HepG2 (cell line): ENCODE data around the gene DNMT3B. TPM values are rescaled to one million over a fixed set of nuclear protein-coding genes. Genes with fewer than 3 reads are reported as not detected.

Experiments used
- ATAC-seq: fragments of 200-7000 bp; cut with Tn5 transposase; 3 replicates; pipeline ENCODE4 v1.9.1; 2020; ENCODE audit warnings: mild to moderate bottlenecking, moderate library complexity
- BruUV-seq: library from RNA; stranded (reverse); fragments of 400-500 nt; replicated peaks from 2 replicates; lab custom pipeline; 2021; lab: Mats Ljungman, UMichigan
- CTCF ChIA-PET: fragments of 300-600 bp; formaldehyde crosslinking; extraction: SDS; loops from one replicate; lab custom pipeline; 2021; ENCODE audit warnings: low total read pairs, inconsistent platforms, low intra/inter-chr PET ratio; lab: Yijun Ruan, JAX
- POLR2A ChIA-PET: fragments of 350-600 bp; sonication (Branson Sonifier 250); formaldehyde crosslinking; loops from one replicate; lab custom pipeline; 2020; ENCODE audit warnings: antibody characterized with exemption, inconsistent platforms; lab: Yijun Ruan, JAX
- DNase-seq: peaks from one replicate; pipeline ENCODE4 v3.0.0-alpha.2; 2015; ENCODE audit warnings: low spot score
- FAIRE-seq: peaks from 3 replicates; lab custom pipeline; 2011; peaks lifted over from hg19 to GRCh38; lab: Jason Lieb, UNC
- H2AFZ ChIP-seq: one replicate; pipeline ENCODE4 v1.6.1; 2011; ENCODE audit warnings: low read length, inconsistent platforms
- H3K27ac ChIP-seq: fragments of 300-600 bp; 3 replicates; pipeline ENCODE4 v1.8.0; 2011; ENCODE audit warnings: mixed run types, mild to moderate bottlenecking, mixed read lengths, low read length, inconsistent platforms; ENCODE audit not compliant: insufficient read depth; ENCODE audit errors: extremely low read length
- H3K27me3 ChIP-seq, 2 experiments: fragments of 200-600 bp in 1 of 2; 2 replicates in 1 of 2; 3 replicates in 1 of 2; pipeline versions ENCODE4 v1.6.0 to v1.8.0; 2011; ENCODE audit warnings: low read length in 2 of 2, mild to moderate bottlenecking in 2 of 2, moderate library complexity in 2 of 2, inconsistent platforms in 1 of 2; ENCODE audit not compliant: insufficient read depth in 2 of 2, control insufficient read depth in 1 of 2
- H3K36me3 ChIP-seq, 2 experiments: fragments of 200-600 bp in 1 of 2; replicated peaks in 1 of 2; 2 replicates in 1 of 2; 3 replicates in 1 of 2; pipeline versions ENCODE4 v1.5.1 to v1.8.0; 2011; ENCODE audit warnings: low read length in 2 of 2, inconsistent platforms in 1 of 2; ENCODE audit not compliant: insufficient read depth in 2 of 2, control insufficient read depth in 1 of 2
- H3K4me1 ChIP-seq: 2 replicates; pipeline ENCODE4 v1.5.1; 2012; ENCODE audit warnings: low read length, inconsistent platforms; ENCODE audit not compliant: insufficient read depth
- H3K4me2 ChIP-seq: 2 replicates; pipeline ENCODE4 v1.6.0; 2011; ENCODE audit warnings: low read depth, low read length, inconsistent platforms
- H3K4me3 ChIP-seq, 3 experiments: fragments of 200-600 bp in 1 of 3; sonication (generic), shearing (Covaris generic) in 1 of 3; replicated peaks in 1 of 3; 2 replicates each; pipeline ENCODE4 v1.5.1; 2011 to 2016; ENCODE audit warnings: low read length in 3 of 3, inconsistent platforms in 2 of 3, low read depth in 2 of 3, mild to moderate bottlenecking in 2 of 3, control low read depth in 1 of 3, mixed read lengths in 1 of 3; ENCODE audit not compliant: insufficient read depth in 1 of 3
- H3K79me2 ChIP-seq: one replicate; pipeline ENCODE4 v1.6.1; 2011; ENCODE audit warnings: low read length, inconsistent platforms; ENCODE audit not compliant: insufficient read depth
- H3K9ac ChIP-seq: 2 replicates; pipeline ENCODE4 v1.6.0; 2011; ENCODE audit warnings: mild to moderate bottlenecking, low read depth, low read length, inconsistent platforms; ENCODE audit not compliant: insufficient read depth
- H3K9me3 ChIP-seq: 2 replicates; pipeline ENCODE4 v1.5.1; 2012; ENCODE audit warnings: mild to moderate bottlenecking, low read length
- H4K20me1 ChIP-seq: 2 replicates; pipeline ENCODE4 v1.6.0; 2011; ENCODE audit warnings: inconsistent platforms, mild to moderate bottlenecking, low read length, moderate library complexity; ENCODE audit not compliant: insufficient read depth
- CENPT ChIP-seq: sonication (generic); formaldehyde crosslinking; IDR thresholded peaks from 2 replicates; pipeline ENCODE4 v1.8.0; 2022; ENCODE audit warnings: low read depth, mild to moderate bottlenecking, moderate library complexity, missing genetic modification reagents
- NAIF1 ChIP-seq: sonication (generic); formaldehyde crosslinking; IDR thresholded peaks from 2 replicates; pipeline ENCODE4 v1.5.0; 2020; ENCODE audit warnings: mild to moderate bottlenecking, missing genetic modification reagents, borderline replicate concordance
- SOX5 ChIP-seq: IDR thresholded peaks from 2 replicates; pipeline ENCODE4 v1.6.1; 2016; ENCODE audit warnings: borderline replicate concordance
- ZNF292 ChIP-seq: sonication (generic); formaldehyde crosslinking; IDR thresholded peaks from 2 replicates; pipeline ENCODE4 v1.8.1; 2022; ENCODE audit warnings: mild to moderate bottlenecking, low read depth, missing genetic modification reagents, borderline replicate concordance
- ZNF44 ChIP-seq: sonication (generic); formaldehyde crosslinking; IDR thresholded peaks from 2 replicates; pipeline ENCODE4 v1.5.1; 2020; ENCODE audit warnings: mild to moderate bottlenecking, missing genetic modification reagents
- ZNF501 ChIP-seq: sonication (generic); formaldehyde crosslinking; IDR thresholded peaks from 2 replicates; pipeline ENCODE4 v1.5.1; 2020; ENCODE audit warnings: mild to moderate bottlenecking, moderate library complexity, missing genetic modification reagents
- ZSCAN31 ChIP-seq: sonication (generic); formaldehyde crosslinking; IDR thresholded peaks from 2 replicates; pipeline ENCODE4 v1.5.0; 2020; ENCODE audit warnings: low read depth, mild to moderate bottlenecking, missing genetic modification reagents
- WGBS: methylation state at CpG from one replicate; pipeline ENCODE4 v1.1.6; 2017; ENCODE audit warnings: low lambda C conversion rate; 5-methylcytosine and 5-hydroxymethylcytosine counted together
- in situ Hi-C: cut with HindIII; loops from 2 replicates; pipeline ENCODE4 v1.10.0; 2017; ENCODE audit warnings: low pct_unique_long_range_greater_than_20kb; ENCODE audit not compliant: extremely low pct_ligation_motif_present
- intact Hi-C: fragments of 100-400 bp; cut with micrococcal nuclease; formaldehyde crosslinking; loops from one replicate; pipeline ENCODE4 v1.10.0; 2022; ENCODE audit not compliant: unreplicated experiment
- polyA plus RNA-seq, 8 experiments: library from polyadenylated mRNA; depleted of rRNA in 3 of 8; stranded (reverse) in 7 of 8; unstranded in 1 of 8; fragments of >200 nt; fragmentation: Illumina TruSeq in 4 of 8; extraction: Trizol in 4 of 8; gene quantifications; 2 replicates each; pipeline versions ENCODE4 v1.2.1 to v1.2.3, GENCODE V29; 2011 to 2016; ENCODE audit warnings: low read depth in 4 of 8, missing spikeins in 1 of 8, mixed read lengths in 1 of 8; ENCODE audit not compliant: insufficient read depth in 1 of 8
- total RNA-seq, 5 experiments: library from RNA; depleted of rRNA; stranded (reverse); fragments of >200 nt; fragmentation: Illumina TruSeq; extraction: Trizol; gene quantifications; 2 replicates each; pipeline ENCODE4 v1.2.3, GENCODE V29; 2016; ENCODE audit warnings: low read depth in 1 of 5
- TF ChIP-seq, protein P1 (sequence below): sonication (generic); formaldehyde crosslinking; IDR thresholded peaks from 2 replicates; pipeline ENCODE4 v1.4.0; 2020; ENCODE audit warnings: mild to moderate bottlenecking, missing genetic modification reagents
- TF ChIP-seq, protein P2 (sequence below): sonication (generic); formaldehyde crosslinking; IDR thresholded peaks from 2 replicates; pipeline ENCODE4 v1.5.1; 2020; ENCODE audit warnings: mild to moderate bottlenecking, moderate library complexity, missing genetic modification reagents
- TF ChIP-seq, protein P3 (sequence below): IDR thresholded peaks from 2 replicates; pipeline ENCODE4 v1.6.1; 2016; ENCODE audit warnings: control low read depth
- TF ChIP-seq, protein P4 (sequence below): sonication (generic); formaldehyde crosslinking; IDR thresholded peaks from 2 replicates; pipeline ENCODE4 v1.4.0; 2020; ENCODE audit warnings: low read depth, missing genetic modification reagents
- TF ChIP-seq, protein P5 (sequence below): sonication (generic); formaldehyde crosslinking; IDR thresholded peaks from 2 replicates; pipeline ENCODE4 v1.4.0; 2020; ENCODE audit warnings: missing genetic modification reagents
- TF ChIP-seq, protein P6 (sequence below): sonication (generic); formaldehyde crosslinking; IDR thresholded peaks from 2 replicates; pipeline ENCODE4 v1.4.0; 2020; ENCODE audit warnings: mild to moderate bottlenecking, missing genetic modification reagents

DNMT3B gene
- total and polyA plus RNA-seq, 2 of the 13 experiments (the other 11 are each of a cell fraction or from before 2014, with no cell fraction given): 3.8 to 13.9 TPM

DNA sequence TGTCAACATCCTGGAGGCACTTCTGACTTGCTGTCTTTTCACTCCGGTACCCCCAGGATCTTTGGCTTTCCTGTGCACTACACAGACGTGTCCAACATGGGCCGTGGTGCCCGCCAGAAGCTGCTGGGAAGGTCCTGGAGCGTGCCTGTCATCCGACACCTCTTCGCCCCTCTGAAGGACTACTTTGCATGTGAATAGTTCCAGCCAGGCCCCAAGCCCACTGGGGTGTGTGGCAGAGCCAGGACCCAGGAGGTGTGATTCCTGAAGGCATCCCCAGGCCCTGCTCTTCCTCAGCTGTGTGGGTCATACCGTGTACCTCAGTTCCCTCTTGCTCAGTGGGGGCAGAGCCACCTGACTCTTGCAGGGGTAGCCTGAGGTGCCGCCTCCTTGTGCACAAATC lies 45.5 kb downstream of the DNMT3B start:
- ChIA-PET CTCF (no interaction called here), POLR2A (no interaction called here)
- H3K27me3 ChIP-seq: no peaks in the 10 kb centered on the region
- no peaks in the 10 kb centered on the region for H3K9me3 ChIP-seq
- FAIRE-seq (no peak), ATAC-seq (no peak), DNase-seq (no peak)
- WGBS: 91% methylated on average over 9 of the region's 9 CpGs
- H3K79me2 ChIP-seq: no peaks in the 10 kb centered on the region
- no TSS peak for BruUV-seq
- H2AFZ ChIP-seq: no peak overlapping the region
- in situ Hi-C loops (no loop called here), intact Hi-C loops (no loop called here)
- no peaks in the 10 kb centered on the region for H3K4me1 ChIP-seq
- H3K36me3 ChIP-seq: peaks cover 10 to 46% of the 10 kb centered on the region in 2 experiments
- H4K20me1 ChIP-seq: no peaks in the 10 kb centered on the region
- no peak overlapping the region for H3K9ac ChIP-seq
- no peak overlapping the region for H3K4me2 ChIP-seq
- H3K4me3 ChIP-seq: no peak overlapping the region
- H3K27ac ChIP-seq: no peak overlapping the region
- TF ChIP-seq, protein P1, sequence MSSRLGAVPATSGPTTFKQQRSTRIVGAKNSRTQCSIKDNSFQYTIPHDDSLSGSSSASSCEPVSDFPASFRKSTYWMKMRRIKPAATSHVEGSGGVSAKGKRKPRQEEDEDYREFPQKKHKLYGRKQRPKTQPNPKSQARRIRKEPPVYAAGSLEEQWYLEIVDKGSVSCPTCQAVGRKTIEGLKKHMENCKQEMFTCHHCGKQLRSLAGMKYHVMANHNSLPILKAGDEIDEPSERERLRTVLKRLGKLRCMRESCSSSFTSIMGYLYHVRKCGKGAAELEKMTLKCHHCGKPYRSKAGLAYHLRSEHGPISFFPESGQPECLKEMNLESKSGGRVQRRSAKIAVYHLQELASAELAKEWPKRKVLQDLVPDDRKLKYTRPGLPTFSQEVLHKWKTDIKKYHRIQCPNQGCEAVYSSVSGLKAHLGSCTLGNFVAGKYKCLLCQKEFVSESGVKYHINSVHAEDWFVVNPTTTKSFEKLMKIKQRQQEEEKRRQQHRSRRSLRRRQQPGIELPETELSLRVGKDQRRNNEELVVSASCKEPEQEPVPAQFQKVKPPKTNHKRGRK (CRISPR knock-in tag): no peak
- TF ChIP-seq, protein P2, sequence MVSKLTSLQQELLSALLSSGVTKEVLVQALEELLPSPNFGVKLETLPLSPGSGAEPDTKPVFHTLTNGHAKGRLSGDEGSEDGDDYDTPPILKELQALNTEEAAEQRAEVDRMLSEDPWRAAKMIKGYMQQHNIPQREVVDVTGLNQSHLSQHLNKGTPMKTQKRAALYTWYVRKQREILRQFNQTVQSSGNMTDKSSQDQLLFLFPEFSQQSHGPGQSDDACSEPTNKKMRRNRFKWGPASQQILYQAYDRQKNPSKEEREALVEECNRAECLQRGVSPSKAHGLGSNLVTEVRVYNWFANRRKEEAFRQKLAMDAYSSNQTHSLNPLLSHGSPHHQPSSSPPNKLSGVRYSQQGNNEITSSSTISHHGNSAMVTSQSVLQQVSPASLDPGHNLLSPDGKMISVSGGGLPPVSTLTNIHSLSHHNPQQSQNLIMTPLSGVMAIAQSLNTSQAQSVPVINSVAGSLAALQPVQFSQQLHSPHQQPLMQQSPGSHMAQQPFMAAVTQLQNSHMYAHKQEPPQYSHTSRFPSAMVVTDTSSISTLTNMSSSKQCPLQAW: no peak
- TF ChIP-seq, protein P3, sequence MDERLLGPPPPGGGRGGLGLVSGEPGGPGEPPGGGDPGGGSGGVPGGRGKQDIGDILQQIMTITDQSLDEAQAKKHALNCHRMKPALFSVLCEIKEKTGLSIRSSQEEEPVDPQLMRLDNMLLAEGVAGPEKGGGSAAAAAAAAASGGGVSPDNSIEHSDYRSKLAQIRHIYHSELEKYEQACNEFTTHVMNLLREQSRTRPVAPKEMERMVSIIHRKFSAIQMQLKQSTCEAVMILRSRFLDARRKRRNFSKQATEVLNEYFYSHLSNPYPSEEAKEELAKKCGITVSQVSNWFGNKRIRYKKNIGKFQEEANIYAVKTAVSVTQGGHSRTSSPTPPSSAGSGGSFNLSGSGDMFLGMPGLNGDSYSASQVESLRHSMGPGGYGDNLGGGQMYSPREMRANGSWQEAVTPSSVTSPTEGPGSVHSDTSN: no peak
- TF ChIP-seq, protein P4, sequence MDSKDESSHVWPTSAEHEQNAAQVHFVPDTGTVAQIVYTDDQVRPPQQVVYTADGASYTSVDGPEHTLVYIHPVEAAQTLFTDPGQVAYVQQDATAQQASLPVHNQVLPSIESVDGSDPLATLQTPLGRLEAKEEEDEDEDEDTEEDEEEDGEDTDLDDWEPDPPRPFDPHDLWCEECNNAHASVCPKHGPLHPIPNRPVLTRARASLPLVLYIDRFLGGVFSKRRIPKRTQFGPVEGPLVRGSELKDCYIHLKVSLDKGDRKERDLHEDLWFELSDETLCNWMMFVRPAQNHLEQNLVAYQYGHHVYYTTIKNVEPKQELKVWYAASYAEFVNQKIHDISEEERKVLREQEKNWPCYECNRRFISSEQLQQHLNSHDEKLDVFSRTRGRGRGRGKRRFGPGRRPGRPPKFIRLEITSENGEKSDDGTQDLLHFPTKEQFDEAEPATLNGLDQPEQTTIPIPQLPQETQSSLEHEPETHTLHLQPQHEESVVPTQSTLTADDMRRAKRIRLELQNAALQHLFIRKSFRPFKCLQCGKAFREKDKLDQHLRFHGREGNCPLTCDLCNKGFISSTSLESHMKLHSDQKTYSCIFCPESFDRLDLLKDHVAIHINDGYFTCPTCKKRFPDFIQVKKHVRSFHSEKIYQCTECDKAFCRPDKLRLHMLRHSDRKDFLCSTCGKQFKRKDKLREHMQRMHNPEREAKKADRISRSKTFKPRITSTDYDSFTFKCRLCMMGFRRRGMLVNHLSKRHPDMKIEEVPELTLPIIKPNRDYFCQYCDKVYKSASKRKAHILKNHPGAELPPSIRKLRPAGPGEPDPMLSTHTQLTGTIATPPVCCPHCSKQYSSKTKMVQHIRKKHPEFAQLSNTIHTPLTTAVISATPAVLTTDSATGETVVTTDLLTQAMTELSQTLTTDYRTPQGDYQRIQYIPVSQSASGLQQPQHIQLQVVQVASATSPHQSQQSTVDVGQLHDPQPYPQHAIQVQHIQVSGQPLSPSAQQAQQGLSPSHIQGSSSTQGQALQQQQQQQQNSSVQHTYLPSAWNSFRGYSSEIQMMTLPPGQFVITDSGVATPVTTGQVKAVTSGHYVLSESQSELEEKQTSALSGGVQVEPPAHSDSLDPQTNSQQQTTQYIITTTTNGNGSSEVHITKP: no peak
- TF ChIP-seq, protein P5, sequence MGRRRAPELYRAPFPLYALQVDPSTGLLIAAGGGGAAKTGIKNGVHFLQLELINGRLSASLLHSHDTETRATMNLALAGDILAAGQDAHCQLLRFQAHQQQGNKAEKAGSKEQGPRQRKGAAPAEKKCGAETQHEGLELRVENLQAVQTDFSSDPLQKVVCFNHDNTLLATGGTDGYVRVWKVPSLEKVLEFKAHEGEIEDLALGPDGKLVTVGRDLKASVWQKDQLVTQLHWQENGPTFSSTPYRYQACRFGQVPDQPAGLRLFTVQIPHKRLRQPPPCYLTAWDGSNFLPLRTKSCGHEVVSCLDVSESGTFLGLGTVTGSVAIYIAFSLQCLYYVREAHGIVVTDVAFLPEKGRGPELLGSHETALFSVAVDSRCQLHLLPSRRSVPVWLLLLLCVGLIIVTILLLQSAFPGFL (CRISPR knock-in tag): no peak
- no peak for TF ChIP-seq NAIF1 (CRISPR knock-in tag)
- no peak for TF ChIP-seq SOX5 (CRISPR knock-in tag)
- TF ChIP-seq ZNF44 (CRISPR knock-in tag): no peak
- TF ChIP-seq CENPT (CRISPR knock-in tag): no peak
- TF ChIP-seq, protein P6, sequence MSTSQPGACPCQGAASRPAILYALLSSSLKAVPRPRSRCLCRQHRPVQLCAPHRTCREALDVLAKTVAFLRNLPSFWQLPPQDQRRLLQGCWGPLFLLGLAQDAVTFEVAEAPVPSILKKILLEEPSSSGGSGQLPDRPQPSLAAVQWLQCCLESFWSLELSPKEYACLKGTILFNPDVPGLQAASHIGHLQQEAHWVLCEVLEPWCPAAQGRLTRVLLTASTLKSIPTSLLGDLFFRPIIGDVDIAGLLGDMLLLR (CRISPR knock-in tag): no peak
- TF ChIP-seq ZNF292 (CRISPR knock-in tag): no peak
- no peak for TF ChIP-seq ZSCAN31 (CRISPR knock-in tag)
- TF ChIP-seq ZNF501 (CRISPR knock-in tag): no peak
